Fibroblast of villous mesenchyme (primary cell): ENCODE data around the gene MACROD2. TPM values are rescaled to one million over a fixed set of nuclear protein-coding genes. Genes with fewer than 3 reads are reported as not detected.

Experiments
- DNase-seq: peaks from one replicate; pipeline ENCODE4 v3.0.0-alpha.2; 2010; ENCODE audit warnings: low read depth
- H3K4me3 ChIP-seq: 2 replicates; pipeline ENCODE4 v1.5.1; 2011; ENCODE audit warnings: low read depth, mild to moderate bottlenecking, low read length
- total RNA-seq: library from RNA; depleted of rRNA; stranded (reverse); fragments of >200 nt; gene quantifications from 2 replicates; pipeline ENCODE4 v1.2.3, GENCODE V29; 2012
- TF ChIP-seq, protein P1 (sequence below): IDR thresholded peaks from 2 replicates; pipeline ENCODE4 v1.5.1; 2012; ENCODE audit warnings: low read depth, mild to moderate bottlenecking, low read length; ENCODE audit not compliant: insufficient read depth

The MACROD2 gene
- 1.6 and 1.7 TPM in 2 replicates for total RNA-seq

- H3K4me3 ChIP-seq = peak within 1 kb of the TSS; percentile 55
- peak; percentile 64 for DNase-seq
- TF ChIP-seq, protein P1, sequence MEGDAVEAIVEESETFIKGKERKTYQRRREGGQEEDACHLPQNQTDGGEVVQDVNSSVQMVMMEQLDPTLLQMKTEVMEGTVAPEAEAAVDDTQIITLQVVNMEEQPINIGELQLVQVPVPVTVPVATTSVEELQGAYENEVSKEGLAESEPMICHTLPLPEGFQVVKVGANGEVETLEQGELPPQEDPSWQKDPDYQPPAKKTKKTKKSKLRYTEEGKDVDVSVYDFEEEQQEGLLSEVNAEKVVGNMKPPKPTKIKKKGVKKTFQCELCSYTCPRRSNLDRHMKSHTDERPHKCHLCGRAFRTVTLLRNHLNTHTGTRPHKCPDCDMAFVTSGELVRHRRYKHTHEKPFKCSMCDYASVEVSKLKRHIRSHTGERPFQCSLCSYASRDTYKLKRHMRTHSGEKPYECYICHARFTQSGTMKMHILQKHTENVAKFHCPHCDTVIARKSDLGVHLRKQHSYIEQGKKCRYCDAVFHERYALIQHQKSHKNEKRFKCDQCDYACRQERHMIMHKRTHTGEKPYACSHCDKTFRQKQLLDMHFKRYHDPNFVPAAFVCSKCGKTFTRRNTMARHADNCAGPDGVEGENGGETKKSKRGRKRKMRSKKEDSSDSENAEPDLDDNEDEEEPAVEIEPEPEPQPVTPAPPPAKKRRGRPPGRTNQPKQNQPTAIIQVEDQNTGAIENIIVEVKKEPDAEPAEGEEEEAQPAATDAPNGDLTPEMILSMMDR = no peak
Observed at GRCh38 chr20:13995086-13995665, at the start of gene MACROD2. TSS of gene MACROD2 (plus strand) at chr20:13995516.

DNA sequence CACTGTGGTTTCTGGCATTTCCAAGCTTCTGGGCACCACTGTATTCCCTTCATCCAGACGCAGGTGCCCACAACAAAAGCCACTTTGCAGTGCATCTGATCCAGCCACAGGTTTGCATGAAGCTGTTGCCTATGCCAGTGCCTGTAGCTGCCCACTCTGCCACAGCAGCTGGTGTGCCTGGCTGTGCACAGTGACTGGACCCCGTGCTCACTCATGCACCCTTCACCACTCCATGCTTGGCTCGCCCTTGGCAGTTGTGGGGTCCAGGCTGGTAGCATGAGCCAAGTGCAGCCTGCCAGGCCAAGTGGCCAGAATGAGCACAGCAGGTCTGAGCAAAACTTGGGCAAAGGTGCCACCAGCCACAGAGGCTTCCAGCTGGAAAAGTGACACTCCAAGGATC lies 47.6 kb upstream of the MACROD2 start:
- DNase-seq = no peak
- TF ChIP-seq, protein P1 = no peak
- no peak overlapping the region for H3K4me3 ChIP-seq

DNA sequence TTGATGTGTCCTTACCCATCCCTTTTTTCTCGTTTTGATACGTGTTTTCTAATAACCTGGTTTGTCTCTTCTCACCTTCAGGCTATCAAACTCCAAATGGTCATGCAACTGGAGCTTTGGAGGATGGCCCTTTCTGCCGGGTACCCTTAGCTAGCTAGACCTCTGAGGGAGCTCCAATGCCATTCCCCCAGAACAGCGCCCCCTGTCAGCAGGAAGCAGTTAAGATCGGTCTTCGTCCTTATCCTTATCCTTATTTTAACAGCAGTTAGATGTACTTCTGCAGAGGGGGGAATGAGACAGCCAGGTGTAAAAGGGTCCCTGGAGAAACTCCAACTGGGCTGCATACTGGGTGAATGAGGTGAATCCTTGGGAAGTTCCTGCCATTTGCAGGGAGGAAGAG lies 42.1 kb upstream of the MACROD2 start:
- TF ChIP-seq, protein P1 = no peak
- no peak for DNase-seq
- no peak overlapping the region for H3K4me3 ChIP-seq

DNA sequence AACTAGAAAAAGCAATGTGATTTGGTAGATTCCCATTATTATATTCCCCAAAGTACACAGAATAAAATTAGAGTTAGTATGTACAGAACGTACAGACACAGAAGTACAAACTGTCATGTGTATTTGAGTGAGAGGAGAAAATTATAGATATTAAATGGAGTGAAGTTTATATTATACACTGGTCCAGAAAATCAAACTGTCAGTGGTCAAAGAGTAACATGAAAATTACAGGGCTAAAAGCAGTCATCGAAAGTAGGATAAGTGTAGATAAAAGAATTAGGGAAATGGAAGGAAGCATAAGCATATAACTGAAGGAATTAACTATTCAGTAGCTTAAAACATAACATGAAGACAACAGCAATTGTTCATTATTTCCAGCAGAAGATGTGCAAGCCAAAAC lies 35.2 kb upstream of the MACROD2 start:
- no peak overlapping the region for H3K4me3 ChIP-seq
- no peak for DNase-seq
- TF ChIP-seq, protein P1 = no peak

- no peak overlapping the region for H3K4me3 ChIP-seq
- TF ChIP-seq, protein P1 = no peak
- no peak for DNase-seq
Observed at GRCh38 chr20:13960525-13960924, 34.8 kb upstream of the MACROD2 start.

- TF ChIP-seq, protein P1 = no peak
- H3K4me3 ChIP-seq = no peak overlapping the region
- DNase-seq = no peak
Observed at GRCh38 chr20:13984211-13984610, 11.1 kb upstream of the MACROD2 start.

GRCh38 chr20:13990465-13990864 lies 4.9 kb upstream of the MACROD2 start, which contains the start of gene SEL1L2:
TSS of gene SEL1L2 (minus strand) at chr20:13990614. CDS start at chr20:13990534, 80 bp downstream.
- DNase-seq = no peak
- TF ChIP-seq, protein P1 = no peak

More at GRCh38 chr20:13990465-13990864, 4.9 kb upstream of the MACROD2 start, which contains the start of gene SEL1L2:
- no peak within 1 kb of the TSS for H3K4me3 ChIP-seq
